HG03439 (cell line): Measurements from ENCODE around the gene DMTF1.
"Not testable (repeated sequence)": the region's sequence is repeated elsewhere in the genome, so short reads cannot be mapped to it uniquely, and the experiment has no call there.

ENCODE experiments used
- ATAC-seq: cut with Tn5 transposase; IDR thresholded peaks from one replicate; pipeline ENCODE4 v1.9.1; 2021; ENCODE audit warnings: mild to moderate bottlenecking, moderate library complexity; ENCODE audit not compliant: unreplicated experiment

Gene DMTF1

DNA sequence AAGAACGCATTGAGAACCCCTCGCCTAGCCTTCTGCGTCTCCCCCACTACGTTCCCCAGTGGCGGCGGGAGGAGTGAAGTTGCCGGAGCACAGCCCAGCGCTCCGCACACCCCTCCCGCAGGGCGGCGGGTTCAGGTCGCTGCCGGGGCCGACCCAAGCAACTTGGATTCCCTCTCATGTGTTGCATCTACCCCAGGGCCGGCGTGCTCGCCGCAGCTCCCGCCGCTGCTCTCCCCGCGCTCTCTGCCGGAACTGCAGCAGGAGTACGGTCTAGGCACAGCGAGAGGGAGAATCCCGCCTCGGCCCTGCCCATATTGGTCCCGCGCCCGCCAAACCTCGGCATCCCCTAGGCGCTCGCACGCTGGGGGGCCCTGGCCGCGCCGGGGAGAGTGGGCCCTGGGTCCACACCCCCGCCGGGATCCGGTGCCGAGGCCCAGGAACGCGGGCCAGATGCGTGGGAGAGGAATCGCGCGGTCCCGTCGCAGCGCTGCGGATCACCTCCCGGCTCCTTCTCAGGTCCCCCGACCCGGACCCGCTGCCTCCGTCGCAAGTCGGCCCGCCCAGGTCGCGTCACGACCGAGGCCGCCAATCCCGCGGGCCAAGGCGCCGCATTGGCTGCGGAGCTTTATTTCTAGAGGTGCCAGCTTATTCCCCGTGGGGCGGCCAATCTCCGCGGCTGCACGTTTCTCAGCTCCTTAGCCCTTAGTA, 67.9 kb downstream of the DMTF1 start:
- peak; percentile 41 for ATAC-seq

DNA sequence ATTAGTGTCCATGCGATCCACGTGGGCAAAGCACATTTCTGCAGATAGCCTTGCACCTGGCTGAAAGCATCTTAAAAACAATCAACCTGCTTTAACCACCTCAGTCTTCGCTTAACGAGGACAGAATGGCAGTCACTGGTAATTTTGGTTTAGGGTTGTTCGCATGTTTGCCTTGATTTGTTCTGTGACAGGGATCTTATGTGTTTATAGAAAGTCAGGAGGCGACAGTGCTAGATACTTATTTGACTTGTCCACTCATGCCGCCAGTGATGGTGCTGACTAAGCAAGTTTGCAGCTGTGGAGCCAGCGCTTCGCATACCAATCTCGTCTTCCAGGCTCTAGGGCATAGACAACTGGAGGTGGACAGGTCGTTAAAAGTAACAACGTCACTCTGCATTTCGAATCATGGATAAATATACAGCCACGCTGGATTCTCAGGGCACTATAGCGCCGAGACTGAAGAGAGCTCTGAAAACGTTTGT, 68.5 kb downstream of the DMTF1 start:
- ATAC-seq = no peak

DNA sequence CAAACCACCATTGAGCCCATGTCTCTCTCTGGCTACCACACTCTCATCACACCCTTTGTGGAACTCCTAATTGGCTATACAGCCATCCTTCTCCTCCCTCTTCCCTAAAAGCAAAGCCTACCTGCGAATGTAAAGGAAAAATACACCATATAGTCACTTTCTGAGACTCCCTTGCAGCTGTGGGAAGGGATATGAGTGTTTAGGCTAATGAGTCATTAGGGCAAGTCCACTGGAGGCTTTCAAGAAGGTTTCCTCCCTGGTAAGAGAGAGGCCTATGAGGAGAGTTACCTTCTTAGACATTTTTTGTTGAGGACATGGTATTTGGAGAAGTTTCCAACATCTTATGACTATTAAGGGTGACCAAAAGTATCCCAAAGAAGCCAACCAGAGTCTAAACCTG, 71.4 kb downstream of the DMTF1 start:
- no peak for ATAC-seq

DNA sequence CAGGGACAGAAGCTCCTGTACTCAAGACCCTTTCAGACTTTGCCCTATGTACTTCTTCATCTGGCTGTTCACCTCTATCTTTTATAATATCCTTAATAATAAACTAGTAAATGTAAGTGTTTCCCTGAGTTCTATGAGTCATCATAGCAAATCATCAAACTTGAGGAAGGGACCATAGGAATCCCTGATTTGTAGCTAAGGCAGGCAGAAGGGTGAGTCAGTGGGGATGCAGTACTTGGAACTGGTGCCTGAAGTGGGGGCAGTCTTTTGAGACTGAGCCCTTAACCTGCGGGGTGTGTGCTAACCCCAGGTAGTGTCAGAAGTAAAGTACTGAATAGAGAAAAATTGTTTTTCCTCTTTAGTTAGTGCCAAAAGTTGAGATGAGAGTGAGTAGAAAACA, 73.4 kb downstream of the DMTF1 start:
- ATAC-seq = no peak

DNA sequence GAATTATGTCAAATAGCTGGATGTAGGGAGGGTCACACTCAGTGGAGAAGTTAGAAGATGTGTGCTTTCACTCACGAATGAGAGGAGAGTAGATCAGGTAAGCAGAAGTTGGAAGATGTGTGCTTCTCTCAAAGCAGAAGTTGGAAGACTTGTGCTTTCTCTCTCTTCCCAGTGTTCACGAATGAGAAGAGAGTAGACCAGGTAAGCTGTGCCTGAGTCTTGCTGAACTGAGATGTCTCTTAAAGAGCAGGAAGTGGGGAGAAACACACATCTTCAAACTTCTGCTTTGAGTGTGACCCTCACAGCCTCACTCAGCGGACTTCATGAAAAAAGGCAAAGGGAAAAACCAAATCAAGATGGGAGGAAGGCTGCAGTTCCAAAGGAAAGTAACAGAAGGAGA, 74.2 kb downstream of the DMTF1 start:
- ATAC-seq = no peak

DNA sequence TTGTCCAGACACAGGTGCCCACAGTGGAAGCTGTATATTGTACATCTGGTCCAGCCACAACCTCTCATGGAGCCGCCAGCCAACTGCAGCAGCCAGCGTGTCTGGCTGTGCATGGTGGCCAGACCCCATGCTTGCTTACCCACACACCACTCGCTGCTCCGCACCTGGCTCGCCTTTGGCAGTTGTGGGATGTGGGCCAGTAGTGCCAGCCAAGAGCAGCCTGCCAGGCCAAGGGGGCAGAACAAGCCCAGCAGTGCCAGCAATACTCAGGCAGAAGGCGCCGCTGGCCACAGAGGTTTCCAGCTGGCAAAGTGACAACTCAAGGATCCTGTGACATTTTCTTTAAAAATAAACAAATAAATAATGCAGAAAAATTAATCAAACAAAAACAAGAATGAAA, 79.0 kb downstream of the DMTF1 start:
- ATAC-seq = no peak

DNA sequence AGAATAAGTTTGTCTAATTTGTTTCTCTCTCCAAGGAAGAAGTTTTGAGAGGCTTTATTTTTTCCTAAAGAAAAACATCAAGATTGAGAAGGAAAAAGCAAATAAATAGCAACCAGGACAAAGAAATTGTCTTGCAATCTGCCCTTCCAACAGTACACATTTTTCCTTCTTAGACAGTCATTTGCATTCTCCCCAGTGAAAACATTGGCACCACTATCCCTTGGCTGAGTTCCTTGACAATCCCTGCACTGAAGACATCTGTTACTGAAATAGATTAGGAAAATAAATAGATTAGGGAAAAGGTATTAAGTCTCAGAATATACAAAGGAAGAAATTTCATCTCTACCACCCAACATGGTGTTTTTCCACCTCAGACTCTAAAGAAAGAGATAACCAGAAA, 79.5 kb downstream of the DMTF1 start:
- no peak for ATAC-seq

DNA sequence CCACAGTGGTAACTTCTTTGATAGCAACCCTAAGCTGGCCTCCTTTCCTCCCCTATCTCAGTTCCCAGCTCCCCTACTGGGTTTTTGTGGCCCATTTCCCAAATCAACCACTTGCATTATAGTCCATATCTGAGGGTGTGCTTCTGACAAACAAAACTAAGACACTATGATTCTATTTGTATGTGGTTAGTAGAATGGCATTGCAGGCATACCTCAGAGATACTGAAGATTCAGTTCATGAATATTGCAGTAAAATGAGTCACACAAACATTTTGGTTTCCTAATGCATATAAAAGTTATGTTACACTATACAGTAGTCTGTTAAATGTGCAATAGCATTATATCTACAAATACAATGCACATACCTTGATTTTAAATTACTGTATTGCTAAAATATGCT, 82.7 kb downstream of the DMTF1 start:
- ATAC-seq = no peak

DNA sequence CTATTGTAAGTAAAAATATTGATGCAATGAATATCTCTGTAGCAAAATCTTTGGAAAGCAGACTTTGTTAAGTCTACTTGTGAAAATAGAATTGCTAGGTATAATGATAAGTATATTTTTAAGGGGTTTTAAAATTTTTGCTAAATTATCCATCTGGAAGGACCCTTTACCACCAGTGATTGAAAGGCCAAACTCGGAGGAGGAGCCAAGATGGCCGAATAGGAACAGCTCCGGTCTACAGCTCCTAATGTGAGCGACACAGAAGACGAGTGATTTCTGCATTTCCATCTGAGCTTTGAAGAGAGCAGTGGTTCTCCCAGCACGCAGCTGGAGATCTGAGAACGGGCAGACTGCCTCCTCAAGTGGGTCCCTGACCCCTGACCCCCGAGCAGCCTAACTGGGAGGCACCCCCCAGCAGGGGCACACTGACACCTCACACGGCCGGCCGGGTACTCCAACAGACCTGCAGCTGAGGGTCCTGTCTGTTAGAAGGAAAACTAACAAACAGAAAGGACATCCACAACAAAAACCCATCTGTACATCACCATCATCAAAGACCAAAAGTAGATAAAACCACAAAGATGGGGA, 86.3 kb downstream of the DMTF1 start:
- ATAC-seq = not testable (repeated sequence)

DNA sequence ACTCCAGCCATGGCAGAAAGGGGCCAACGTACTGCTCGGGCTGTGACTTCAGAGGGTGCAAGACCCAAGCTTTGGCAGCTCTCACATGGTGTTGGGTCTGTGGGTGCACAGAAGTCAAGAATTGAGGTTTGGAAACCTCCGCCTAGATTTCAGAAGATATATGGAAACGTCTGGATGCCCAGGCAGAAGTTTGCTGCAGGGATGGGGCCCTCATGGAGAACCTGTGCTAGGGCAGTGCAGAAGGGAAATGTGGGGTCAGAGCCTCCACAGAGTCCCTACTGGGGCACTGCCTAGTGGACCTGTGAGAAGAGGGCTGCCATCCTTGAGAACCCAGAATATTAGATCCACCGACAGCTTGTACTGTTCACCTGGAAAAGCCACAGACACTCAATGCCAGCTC, 93.4 kb downstream of the DMTF1 start:
- ATAC-seq = not testable (repeated sequence)
